Ishikawa (cell line): ENCODE measurements around the gene ST6GALNAC4.

Source experiments
- CEBPB ChIP-seq: IDR thresholded peaks from 2 replicates; pipeline ENCODE4 v1.6.1; 2012
- CREB1 ChIP-seq: IDR thresholded peaks from 2 replicates; pipeline ENCODE4 v1.6.1; 2012; ENCODE audit warnings: low read depth
- EGR1 ChIP-seq: IDR thresholded peaks from 2 replicates; pipeline ENCODE4 v1.6.1; 2012
- EP300 ChIP-seq: IDR thresholded peaks from 2 replicates; pipeline ENCODE4 v1.6.1; 2012; ENCODE audit warnings: borderline replicate concordance
- FOXM1 ChIP-seq: IDR thresholded peaks from 2 replicates; pipeline ENCODE4 v1.6.1; 2012; ENCODE audit warnings: low read depth, borderline replicate concordance
- NFIC ChIP-seq: IDR thresholded peaks from 2 replicates; pipeline ENCODE4 v1.6.1; 2012
- RAD21 ChIP-seq: IDR thresholded peaks from 2 replicates; pipeline ENCODE4 v1.6.1; 2012; ENCODE audit warnings: low read depth
- TAF1 ChIP-seq: IDR thresholded peaks from 2 replicates; pipeline ENCODE4 v1.6.1; 2012; ENCODE audit warnings: low read depth, mild to moderate bottlenecking
- TCF12 ChIP-seq: IDR thresholded peaks from 2 replicates; pipeline ENCODE4 v1.6.1; 2012; ENCODE audit warnings: low read depth
- TEAD4 ChIP-seq: IDR thresholded peaks from 2 replicates; pipeline ENCODE4 v1.6.1; 2012
- YY1 ChIP-seq: IDR thresholded peaks from 2 replicates; pipeline ENCODE4 v1.6.1; 2012; ENCODE audit warnings: low read depth
- ZBTB7A ChIP-seq: IDR thresholded peaks from 2 replicates; pipeline ENCODE4 v1.6.1; 2012; ENCODE audit warnings: low read depth
- TF ChIP-seq, protein P1 (sequence below): IDR thresholded peaks from 2 replicates; pipeline ENCODE4 v1.6.1; 2012
- TF ChIP-seq, protein P2 (sequence below): IDR thresholded peaks from 2 replicates; pipeline ENCODE4 v1.6.1; 2012; ENCODE audit warnings: low read depth, mild to moderate bottlenecking
- TF ChIP-seq, protein P3 (sequence below): IDR thresholded peaks from 2 replicates; pipeline ENCODE4 v1.6.1; 2012

ST6GALNAC4 gene

DNA sequence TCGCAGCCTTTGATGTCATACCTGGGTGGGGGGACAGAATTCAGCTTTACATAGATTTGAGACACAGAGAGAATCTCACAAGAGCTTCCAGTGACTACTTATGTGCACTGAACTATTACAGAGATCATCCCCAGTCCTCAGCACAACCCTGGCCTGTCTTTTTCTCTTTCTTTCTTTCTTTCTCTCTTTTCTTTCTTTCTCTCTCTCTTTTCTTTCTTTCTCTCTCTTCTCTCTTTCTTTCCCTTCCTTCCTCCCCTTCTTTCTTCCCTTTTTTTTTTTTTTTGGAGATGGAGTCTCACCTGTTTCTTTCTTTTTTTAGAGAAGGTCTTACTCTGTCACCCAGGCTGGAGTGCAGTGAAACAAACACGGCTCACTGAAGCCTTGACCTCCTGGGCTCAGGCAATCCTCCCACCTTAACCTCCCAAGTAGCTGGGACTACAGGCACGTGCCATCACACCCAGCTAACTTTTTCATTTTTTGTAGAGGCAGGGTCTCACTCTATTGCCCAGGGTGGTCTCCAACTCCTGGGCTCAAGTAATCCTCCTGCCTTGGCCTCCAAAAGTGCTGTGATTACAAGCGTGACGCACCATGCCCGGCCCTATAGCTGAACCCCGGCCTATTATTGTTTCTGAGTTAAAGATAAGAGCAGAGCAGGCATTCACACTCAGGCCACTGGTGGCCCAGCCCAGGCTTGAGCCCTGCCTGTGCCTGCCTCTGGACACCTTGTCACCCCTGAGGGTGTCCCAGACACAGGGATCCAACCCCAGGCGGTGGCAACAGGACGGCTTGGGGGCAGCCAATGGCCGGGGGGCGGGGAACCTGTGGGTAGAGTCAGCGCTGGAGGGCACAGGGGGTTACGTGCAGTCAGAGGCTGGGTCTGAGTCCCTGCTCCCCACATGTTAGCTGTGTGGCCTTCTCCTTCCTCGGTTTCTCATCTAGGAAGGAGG lies 9.4 kb upstream of the ST6GALNAC4 start:
- TF ChIP-seq, protein P1, sequence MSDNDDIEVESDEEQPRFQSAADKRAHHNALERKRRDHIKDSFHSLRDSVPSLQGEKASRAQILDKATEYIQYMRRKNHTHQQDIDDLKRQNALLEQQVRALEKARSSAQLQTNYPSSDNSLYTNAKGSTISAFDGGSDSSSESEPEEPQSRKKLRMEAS, result no peak
- TF ChIP-seq CEBPB (no peak), EP300 (no peak), TCF12 (no peak)
- TF ChIP-seq, protein P2, sequence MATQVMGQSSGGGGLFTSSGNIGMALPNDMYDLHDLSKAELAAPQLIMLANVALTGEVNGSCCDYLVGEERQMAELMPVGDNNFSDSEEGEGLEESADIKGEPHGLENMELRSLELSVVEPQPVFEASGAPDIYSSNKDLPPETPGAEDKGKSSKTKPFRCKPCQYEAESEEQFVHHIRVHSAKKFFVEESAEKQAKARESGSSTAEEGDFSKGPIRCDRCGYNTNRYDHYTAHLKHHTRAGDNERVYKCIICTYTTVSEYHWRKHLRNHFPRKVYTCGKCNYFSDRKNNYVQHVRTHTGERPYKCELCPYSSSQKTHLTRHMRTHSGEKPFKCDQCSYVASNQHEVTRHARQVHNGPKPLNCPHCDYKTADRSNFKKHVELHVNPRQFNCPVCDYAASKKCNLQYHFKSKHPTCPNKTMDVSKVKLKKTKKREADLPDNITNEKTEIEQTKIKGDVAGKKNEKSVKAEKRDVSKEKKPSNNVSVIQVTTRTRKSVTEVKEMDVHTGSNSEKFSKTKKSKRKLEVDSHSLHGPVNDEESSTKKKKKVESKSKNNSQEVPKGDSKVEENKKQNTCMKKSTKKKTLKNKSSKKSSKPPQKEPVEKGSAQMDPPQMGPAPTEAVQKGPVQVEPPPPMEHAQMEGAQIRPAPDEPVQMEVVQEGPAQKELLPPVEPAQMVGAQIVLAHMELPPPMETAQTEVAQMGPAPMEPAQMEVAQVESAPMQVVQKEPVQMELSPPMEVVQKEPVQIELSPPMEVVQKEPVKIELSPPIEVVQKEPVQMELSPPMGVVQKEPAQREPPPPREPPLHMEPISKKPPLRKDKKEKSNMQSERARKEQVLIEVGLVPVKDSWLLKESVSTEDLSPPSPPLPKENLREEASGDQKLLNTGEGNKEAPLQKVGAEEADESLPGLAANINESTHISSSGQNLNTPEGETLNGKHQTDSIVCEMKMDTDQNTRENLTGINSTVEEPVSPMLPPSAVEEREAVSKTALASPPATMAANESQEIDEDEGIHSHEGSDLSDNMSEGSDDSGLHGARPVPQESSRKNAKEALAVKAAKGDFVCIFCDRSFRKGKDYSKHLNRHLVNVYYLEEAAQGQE, result no peak

DNA sequence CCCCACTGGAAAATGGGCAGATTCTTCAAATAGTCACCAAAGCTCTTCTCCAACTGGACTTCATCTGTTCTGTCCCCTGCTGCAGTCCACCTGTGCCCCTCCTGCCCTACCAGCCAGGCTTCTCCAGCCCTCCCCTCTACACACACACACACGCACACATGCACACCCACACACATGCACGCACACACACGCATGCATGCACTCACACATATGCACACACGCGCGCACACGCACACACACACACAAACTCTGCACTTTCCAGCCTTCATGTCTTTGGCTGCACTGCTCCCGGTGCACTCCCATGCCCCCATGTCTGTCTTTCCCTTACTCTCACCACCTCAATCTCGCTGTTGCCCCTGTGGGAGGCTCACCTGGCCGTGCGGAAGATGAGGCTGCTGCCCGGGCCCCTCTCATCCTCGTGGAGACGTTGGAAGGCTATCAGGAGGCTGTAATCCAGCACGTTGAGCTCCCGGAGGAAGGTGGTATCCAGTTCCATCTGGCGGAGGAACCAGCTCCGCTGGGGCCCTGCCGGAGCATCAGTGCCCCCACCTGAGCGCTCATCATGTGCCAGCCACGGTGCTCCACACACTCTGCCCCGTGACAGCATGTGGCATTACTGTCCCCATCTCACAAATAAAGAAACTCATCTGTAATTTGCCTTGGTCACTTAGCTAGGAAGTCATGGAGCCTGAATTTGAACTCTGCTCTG lies 8.0 kb upstream of the ST6GALNAC4 start:
- no peak for TF ChIP-seq CEBPB
- no peak for TF ChIP-seq EP300
- no peak for TF ChIP-seq CREB1
- TF ChIP-seq TAF1, result no peak
- TF ChIP-seq TEAD4, result no peak
- TF ChIP-seq, protein P3, sequence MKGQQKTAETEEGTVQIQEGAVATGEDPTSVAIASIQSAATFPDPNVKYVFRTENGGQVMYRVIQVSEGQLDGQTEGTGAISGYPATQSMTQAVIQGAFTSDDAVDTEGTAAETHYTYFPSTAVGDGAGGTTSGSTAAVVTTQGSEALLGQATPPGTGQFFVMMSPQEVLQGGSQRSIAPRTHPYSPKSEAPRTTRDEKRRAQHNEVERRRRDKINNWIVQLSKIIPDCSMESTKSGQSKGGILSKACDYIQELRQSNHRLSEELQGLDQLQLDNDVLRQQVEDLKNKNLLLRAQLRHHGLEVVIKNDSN, result no peak
- TF ChIP-seq, protein P2, result no peak
- TF ChIP-seq RAD21, result no peak
- TF ChIP-seq ZBTB7A, result no peak
- no peak for TF ChIP-seq TCF12
- no peak for TF ChIP-seq YY1
- TF ChIP-seq EGR1, result no peak

DNA sequence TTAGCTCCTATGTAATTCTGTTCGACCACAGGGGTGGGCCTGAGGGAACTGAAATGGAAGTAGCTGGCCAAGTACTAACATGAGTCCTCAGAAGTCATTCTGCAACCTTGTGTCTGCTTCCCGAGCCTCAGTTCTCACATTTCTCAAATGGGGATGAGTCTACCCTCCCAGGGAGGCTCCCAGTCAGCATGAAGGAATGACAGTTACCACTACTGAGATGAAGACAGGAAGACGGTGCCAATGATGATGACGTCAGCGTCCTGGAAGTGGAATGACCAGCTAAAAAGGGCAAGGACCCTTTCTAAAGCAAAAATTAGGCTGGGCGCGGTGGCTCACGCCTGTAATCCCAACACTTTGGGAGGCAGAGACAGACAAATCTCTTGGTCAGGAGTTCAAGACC lies 6.9 kb upstream of the ST6GALNAC4 start:
- no peak for TF ChIP-seq CREB1
- no peak for TF ChIP-seq NFIC
- TF ChIP-seq TAF1, result no peak
- no peak for TF ChIP-seq FOXM1
- no peak for TF ChIP-seq CEBPB
- no peak for TF ChIP-seq YY1
- TF ChIP-seq TEAD4, result no peak
- no peak for TF ChIP-seq ZBTB7A
- TF ChIP-seq, protein P2, result no peak
- TF ChIP-seq EP300, result no peak
- TF ChIP-seq, protein P1, result no peak
- TF ChIP-seq TCF12, result no peak
- TF ChIP-seq, protein P3, result no peak

DNA sequence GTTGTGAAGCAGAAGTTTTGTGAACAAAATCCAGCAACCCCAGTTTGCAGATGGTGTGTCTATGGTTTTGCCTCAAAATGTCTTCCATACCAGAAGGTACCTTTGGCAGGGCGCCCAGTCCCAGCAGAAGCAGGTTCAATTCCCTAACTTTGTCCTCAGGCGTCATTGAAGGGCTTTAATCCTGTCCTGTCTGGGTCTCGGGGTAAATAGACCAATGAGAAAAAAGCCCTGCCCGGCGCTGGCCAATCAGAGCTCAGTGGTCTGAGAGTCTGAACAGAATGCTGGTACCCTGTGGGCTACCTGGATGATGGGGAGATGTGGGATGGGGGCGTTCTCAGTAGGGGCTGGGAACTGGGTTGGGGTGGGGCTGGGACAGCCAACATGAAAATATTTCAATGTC lies 6.2 kb upstream of the ST6GALNAC4 start:
- TF ChIP-seq YY1, result no peak
- TF ChIP-seq TAF1, result no peak
- no peak for TF ChIP-seq TEAD4
- TF ChIP-seq EGR1, result no peak
- TF ChIP-seq EP300, result no peak
- TF ChIP-seq NFIC, result no peak
- TF ChIP-seq RAD21, result no peak
- TF ChIP-seq, protein P1, result no peak
- TF ChIP-seq CEBPB, result no peak
- TF ChIP-seq, protein P2, result no peak
- no peak for TF ChIP-seq FOXM1
- TF ChIP-seq, protein P3, result no peak
- no peak for TF ChIP-seq TCF12
- no peak for TF ChIP-seq CREB1
- no peak for TF ChIP-seq ZBTB7A
